GM12878 (cell line): ENCODE measurements around the gene AKAP13. TPM values are rescaled to one million over a fixed set of nuclear protein-coding genes. Genes with fewer than 3 reads are reported as not detected.
A peak's percentile ranks its signal among the peaks of the same experiment; 100 is the strongest.

Experiments used
- ATAC-seq: fragments of 200-7000 bp; cut with Tn5 transposase; 3 replicates; pipeline ENCODE4 v1.9.1; 2020; ENCODE audit warnings: mild to moderate bottlenecking, moderate library complexity
- BruUV-seq: library from RNA; stranded (reverse); fragments of 400-500 nt; replicated peaks from 2 replicates; lab custom pipeline; 2021; lab: Mats Ljungman, UMichigan
- CTCF ChIA-PET: fragments of 300-600 bp; sonication (Branson Sonifier 250); formaldehyde crosslinking; extraction: SDS; loops from one replicate; lab custom pipeline; 2021; ENCODE audit warnings: inconsistent platforms; lab: Yijun Ruan, JAX
- POLR2A ChIA-PET: fragments of 350-600 bp; formaldehyde crosslinking; extraction: SDS; loops from one replicate; lab custom pipeline; 2021; ENCODE audit warnings: inconsistent platforms; lab: Charles Lee
- RAD21 ChIA-PET: fragments of 300-600 bp; sonication (Branson Sonifier 250); formaldehyde crosslinking; loops from one replicate; lab custom pipeline; 2023; ENCODE audit warnings: antibody characterized with exemption; ENCODE audit not compliant: unreplicated experiment; lab: Charles Lee
- SMC1A ChIA-PET: fragments of 300-600 bp; sonication (Branson Sonifier 250); formaldehyde crosslinking; loops from one replicate; lab custom pipeline; 2023; ENCODE audit not compliant: unreplicated experiment, uncharacterized antibody; lab: Charles Lee
- DNase-seq: peaks from one replicate; pipeline ENCODE4 v3.0.0-alpha.2; 2011; ENCODE audit warnings: low read depth, low spot score
- FAIRE-seq: peaks from 3 replicates; lab custom pipeline; 2011; peaks lifted over from hg19 to GRCh38; lab: Jason Lieb, UNC
- H2AFZ ChIP-seq: 2 replicates; pipeline ENCODE4 v1.6.0; 2011; ENCODE audit warnings: low read depth, low read length, control low read depth; ENCODE audit not compliant: control insufficient read depth
- H3K27ac ChIP-seq: 2 replicates; pipeline ENCODE4 v1.5.1; 2011; ENCODE audit warnings: control low read depth; ENCODE audit not compliant: control insufficient read depth, insufficient read depth
- H3K27me3 ChIP-seq, 2 experiments: replicated peaks in 1 of 2; 2 replicates each; pipeline versions ENCODE4 v1.6.0 to v1.6.1; 2011; ENCODE audit warnings: low read length in 1 of 2; ENCODE audit not compliant: control insufficient read depth in 2 of 2, insufficient read depth in 2 of 2
- H3K36me3 ChIP-seq, 2 experiments: 2 replicates each; pipeline ENCODE4 v1.5.1; 2011; ENCODE audit warnings: low read length in 1 of 2; ENCODE audit not compliant: control insufficient read depth in 2 of 2, insufficient read depth in 2 of 2
- H3K4me1 ChIP-seq: 2 replicates; pipeline ENCODE4 v1.6.1; 2011; ENCODE audit warnings: mild to moderate bottlenecking, low read length, moderate library complexity, mixed read lengths; ENCODE audit not compliant: control insufficient read depth, insufficient read depth
- H3K4me2 ChIP-seq: 2 replicates; pipeline ENCODE4 v1.6.0; 2011; ENCODE audit warnings: control low read depth; ENCODE audit not compliant: control insufficient read depth, insufficient read depth
- H3K4me3 ChIP-seq: fragments of 200-600 bp; sonication (generic); 2 replicates; pipeline ENCODE4 v1.5.1; 2016
- H3K79me2 ChIP-seq: 2 replicates; pipeline ENCODE4 v1.6.0; 2011; ENCODE audit warnings: low read length; ENCODE audit not compliant: control insufficient read depth, insufficient read depth
- H3K9ac ChIP-seq: 2 replicates; pipeline ENCODE4 v1.8.0; 2011; ENCODE audit warnings: low read length, control low read depth, mixed read lengths; ENCODE audit not compliant: control insufficient read depth, insufficient read depth
- H3K9me3 ChIP-seq: replicated peaks from 3 replicates; pipeline ENCODE4 v1.5.1; 2011; ENCODE audit warnings: mild to moderate bottlenecking, low read length; ENCODE audit not compliant: control insufficient read depth, insufficient read depth
- H4K20me1 ChIP-seq: 2 replicates; pipeline ENCODE4 v1.6.0; 2011; ENCODE audit not compliant: control insufficient read depth, insufficient read depth
- E4F1 ChIP-seq: fragments of 450-650 bp; IDR thresholded peaks from 2 replicates; pipeline ENCODE4 v1.6.1; 2018; ENCODE audit warnings: borderline replicate concordance, mild to moderate bottlenecking; ENCODE audit not compliant: partially characterized antibody
- IKZF2 ChIP-seq, 2 experiments: fragments of 450-650 bp; IDR thresholded peaks; 2 replicates each; pipeline ENCODE4 v1.6.1; 2017; ENCODE audit warnings: mild to moderate bottlenecking in 2 of 2, moderate library complexity in 2 of 2
- MEF2A ChIP-seq: IDR thresholded peaks from 2 replicates; pipeline ENCODE4 v1.6.1; 2011; ENCODE audit warnings: low read depth, mild to moderate bottlenecking, low read length, moderate library complexity; ENCODE audit not compliant: insufficient read depth
- MEF2B ChIP-seq: fragments of 450-650 bp; IDR thresholded peaks from 2 replicates; pipeline ENCODE4 v1.6.1; 2018; ENCODE audit warnings: mild to moderate bottlenecking, moderate library complexity; ENCODE audit not compliant: partially characterized antibody, poor library complexity, severe bottlenecking
- MTA2 ChIP-seq: fragments of 450-650 bp; IDR thresholded peaks from 2 replicates; pipeline ENCODE4 v1.6.1; 2016; ENCODE audit warnings: low read depth, mild to moderate bottlenecking, moderate library complexity
- NFXL1 ChIP-seq: fragments of 450-650 bp; IDR thresholded peaks from 2 replicates; pipeline ENCODE4 v1.6.1; 2017; ENCODE audit warnings: antibody characterized with exemption, mild to moderate bottlenecking, borderline replicate concordance
- NRF1 ChIP-seq: conservative IDR thresholded peaks from 2 replicates; pipeline ENCODE4 v1.6.1; 2011; ENCODE audit warnings: mild to moderate bottlenecking, low read depth, low read length, improper control_type of control experiment
- RUNX3 ChIP-seq: IDR thresholded peaks from 2 replicates; pipeline ENCODE4 v1.6.1; 2012; ENCODE audit warnings: low read length, inconsistent platforms
- SIX5 ChIP-seq: IDR thresholded peaks from 2 replicates; pipeline ENCODE4 v1.6.1; 2011; ENCODE audit warnings: mild to moderate bottlenecking, low read depth, low read length, moderate library complexity; ENCODE audit not compliant: severe bottlenecking
- ZBED1 ChIP-seq: IDR thresholded peaks from 2 replicates; pipeline ENCODE4 v1.6.1; 2016; ENCODE audit warnings: borderline replicate concordance
- ZSCAN29 ChIP-seq: fragments of 450-650 bp; IDR thresholded peaks from 2 replicates; pipeline ENCODE4 v1.6.1; 2017; ENCODE audit warnings: mild to moderate bottlenecking, moderate library complexity
- WGBS: methylation state at CpG from one replicate; pipeline ENCODE4 v1.1.6; 2016; ENCODE audit warnings: low lambda C conversion rate; ENCODE audit not compliant: insufficient replicate concordance, insufficient coverage; ENCODE audit errors: missing lambda C conversion rate; 5-methylcytosine and 5-hydroxymethylcytosine counted together
- in situ Hi-C: fragments of 300-500 bp; cut with MboI; formaldehyde crosslinking; loops from 9 replicates; pipeline ENCODE4 v1.14.3; 2018; ENCODE audit warnings: mixed read lengths
- intact Hi-C: fragments of 100-400 bp; cut with micrococcal nuclease; formaldehyde crosslinking; loops from one replicate; pipeline ENCODE4 v1.14.2; 2022; ENCODE audit not compliant: unreplicated experiment
- polyA plus RNA-seq, 11 experiments: library from polyadenylated mRNA; depleted of rRNA in 4 of 11; unstranded in 6 of 11; stranded (reverse) in 5 of 11; fragments of >200 nt; fragmentation: Nextera tagmentation in 4 of 11; fragmentation: Illumina TruSeq in 1 of 11; extraction: Ambion mirVana in 4 of 11; extraction: Trizol in 1 of 11; gene quantifications; 1 replicate in 1 of 11; 2 replicates in 10 of 11; pipeline versions ENCODE4 v1.2.1 to v1.2.3, GENCODE V29; 2011 to 2016; ENCODE audit warnings: inconsistent platforms in 2 of 11, missing spikeins in 2 of 11, low read depth in 1 of 11
- total RNA-seq, 4 experiments: library from RNA; depleted of rRNA in 3 of 4; stranded (reverse); fragments of >200 nt in 3 of 4; fragmentation: Illumina TruSeq in 1 of 4; extraction: Trizol in 1 of 4; gene quantifications; 2 replicates each; pipeline versions ENCODE4 v1.2.1 to v1.2.3, GENCODE V29; 2013 to 2021
- TF ChIP-seq, protein P1 (sequence below): fragments of 450-650 bp; IDR thresholded peaks from 2 replicates; pipeline ENCODE4 v1.6.1; 2018; ENCODE audit warnings: mild to moderate bottlenecking, low read depth, moderate library complexity; ENCODE audit not compliant: partially characterized antibody

Gene AKAP13
- total and polyA plus RNA-seq, 10 of the 15 experiments (the other 5 are each of a cell fraction or from before 2014, with no cell fraction given): 14.4 to 74.9 (median 55.1) TPM

GRCh38 chr15:85381850-85382751 is 1.7 kb downstream of the AKAP13 start:
- H3K4me3 ChIP-seq: peak overlapping the region; percentile 80
- intact Hi-C loops (loop anchor here (1.0 to 10.0 kb wide), 5 partner anchors 21 to 313 kb away; no protein-coding TSS in a partner anchor), in situ Hi-C loops (no loop called here)
- H3K27ac ChIP-seq: peak overlapping the region; percentile 78
- no peaks in the 10 kb centered on the region; a peak in 1 of 4 replicates for H3K27me3 ChIP-seq
- H2AFZ ChIP-seq: no peak overlapping the region
- RAD21 ChIA-PET: interaction anchor here (0.8 to 8.2 kb wide), 11 partner anchors 21 to 85 kb away, joined by 3 to 121 read pairs (median 7); no protein-coding TSS in a partner anchor
- BruUV-seq: TSS peak; percentile 66
- peaks cover 59% of the 10 kb centered on the region for H3K79me2 ChIP-seq
- no peaks in the 10 kb centered on the region for H3K36me3 ChIP-seq
- H3K9ac ChIP-seq: peak overlapping the region; percentile 74
- H3K4me2 ChIP-seq: peak overlapping the region; percentile 76
- no peaks in the 10 kb centered on the region for H4K20me1 ChIP-seq
- peaks cover 13% of the 10 kb centered on the region; the same call in 1 of the 2 replicates for H3K4me1 ChIP-seq
- WGBS: 29% methylated on average over 10 of the region's 10 CpGs
- SMC1A ChIA-PET: interaction anchor here (0.8 to 6.9 kb wide), 19 partner anchors 12 to 107 kb away, joined by 3 to 70 read pairs (median 4); no protein-coding TSS in a partner anchor
- CTCF ChIA-PET: interaction anchor here (1.0 to 6.8 kb wide), 8 partner anchors 22 to 107 kb away, joined by 3 to 80 read pairs (median 6); no protein-coding TSS in a partner anchor
- peak; percentile 74 for FAIRE-seq
- ATAC-seq: peak; percentile 1; the same call in 1 of the 3 replicates
- no peaks in the 10 kb centered on the region for H3K9me3 ChIP-seq
- POLR2A ChIA-PET: interaction anchor here (0.7 to 5.6 kb wide), 11 partner anchors 16 to 93 kb away, joined by 3 to 47 read pairs (median 4); no protein-coding TSS in a partner anchor
- peak; percentile 48 for DNase-seq
- TF ChIP-seq ZSCAN29 (no peak), RUNX3 (peak; percentile 95), MEF2A (peak; percentile 83), IKZF2 (IDR thresholded peaks at IDR 0.05) (peak; percentile 40 to 56; a peak in 3 of 4 replicates), MTA2 (peak; percentile 94), SIX5 (no peak), NRF1 (no peak), NFXL1 (no peak), ZBED1 (peak; percentile 40), MEF2B (peak; percentile 96), E4F1 (no peak)
- TF ChIP-seq, protein P1, sequence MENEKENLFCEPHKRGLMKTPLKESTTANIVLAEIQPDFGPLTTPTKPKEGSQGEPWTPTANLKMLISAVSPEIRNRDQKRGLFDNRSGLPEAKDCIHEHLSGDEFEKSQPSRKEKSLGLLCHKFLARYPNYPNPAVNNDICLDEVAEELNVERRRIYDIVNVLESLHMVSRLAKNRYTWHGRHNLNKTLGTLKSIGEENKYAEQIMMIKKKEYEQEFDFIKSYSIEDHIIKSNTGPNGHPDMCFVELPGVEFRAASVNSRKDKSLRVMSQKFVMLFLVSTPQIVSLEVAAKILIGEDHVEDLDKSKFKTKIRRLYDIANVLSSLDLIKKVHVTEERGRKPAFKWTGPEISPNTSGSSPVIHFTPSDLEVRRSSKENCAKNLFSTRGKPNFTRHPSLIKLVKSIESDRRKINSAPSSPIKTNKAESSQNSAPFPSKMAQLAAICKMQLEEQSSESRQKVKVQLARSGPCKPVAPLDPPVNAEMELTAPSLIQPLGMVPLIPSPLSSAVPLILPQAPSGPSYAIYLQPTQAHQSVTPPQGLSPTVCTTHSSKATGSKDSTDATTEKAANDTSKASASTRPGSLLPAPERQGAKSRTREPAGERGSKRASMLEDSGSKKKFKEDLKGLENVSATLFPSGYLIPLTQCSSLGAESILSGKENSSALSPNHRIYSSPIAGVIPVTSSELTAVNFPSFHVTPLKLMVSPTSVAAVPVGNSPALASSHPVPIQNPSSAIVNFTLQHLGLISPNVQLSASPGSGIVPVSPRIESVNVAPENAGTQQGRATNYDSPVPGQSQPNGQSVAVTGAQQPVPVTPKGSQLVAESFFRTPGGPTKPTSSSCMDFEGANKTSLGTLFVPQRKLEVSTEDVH: no peak
